ENCODE data around the gene OR10X1. TPM values are rescaled to one million over a fixed set of nuclear protein-coding genes. Genes with fewer than 3 reads are reported as not detected.

The OR10X1 gene
- total and polyA plus RNA-seq, 2 of the 4 experiments (the other 2 are of a cell fraction) = not detected

- ChIA-PET POLR2A (ENCODE audit: unreplicated experiment) (no interaction called here), CTCF (no interaction called here)
- Histone ChIP-seq H3K14ac (replicated peaks; ENCODE audit: low read depth, low read length) (no peak overlapping the region), H4K91ac (ENCODE audit: insufficient read depth, low read depth, low read length) (no peak overlapping the region), H2AFZ (replicated peaks; ENCODE audit: low read length, poor library complexity) (no peak overlapping the region), H3K4me1 (ENCODE audit: control insufficient read depth, insufficient read depth, low read length) (no peaks in the 10 kb centered on the region), H3K27ac (ENCODE audit: insufficient read depth, low read length) (no peak overlapping the region), H4K8ac (ENCODE audit: low read depth in 2 of 2, low read length in 2 of 2) (no peak overlapping the region), H3K23ac (ENCODE audit: low read depth, low read length) (no peak overlapping the region), H3K9me1 (ENCODE audit: insufficient read depth, low read length) (no peaks in the 10 kb centered on the region), H2AK9ac (replicated peaks; ENCODE audit: low read depth, low read length, poor library complexity) (no peak overlapping the region), H4K5ac (ENCODE audit: low read depth, low read length) (no peak overlapping the region), H2BK120ac (ENCODE audit: low read depth, low read length) (no peak overlapping the region), H3K56ac (ENCODE audit: extremely low read depth, insufficient read depth, low read length) (no peak overlapping the region), H3K36me3 (ENCODE audit: control insufficient read depth, insufficient read depth, low read length) (no peaks in the 10 kb centered on the region), H2AK5ac (ENCODE audit: low read depth, low read length) (no peak overlapping the region), H3K9ac (ENCODE audit: low read depth, low read length) (no peak overlapping the region), H2BK5ac (ENCODE audit: low read depth, low read length, poor library complexity, severe bottlenecking) (no peak overlapping the region), H2BK20ac (ENCODE audit: low read depth, low read length) (no peak overlapping the region), H4K20me1 (ENCODE audit: insufficient read depth, low read length) (no peaks in the 10 kb centered on the region), H3K27me3 (ENCODE audit: control insufficient read depth, insufficient read depth, low read length) (no peaks in the 10 kb centered on the region), H2BK15ac (ENCODE audit: low read depth, low read length) (no peak overlapping the region), H3K18ac (ENCODE audit: low read depth, low read length) (no peak overlapping the region), H3K9me3 (ENCODE audit: control insufficient read depth, insufficient read depth, low read length) (no peaks in the 10 kb centered on the region), H3K4ac (ENCODE audit: low read depth, low read length) (no peak overlapping the region), H3K79me1 (ENCODE audit: low read depth in 1 of 2, low read length in 2 of 2) (no peaks in the 10 kb centered on the region), H3K4me3 (ENCODE audit: insufficient read depth, low read depth, low read length) (no peak overlapping the region), H3K4me2 (ENCODE audit: low read depth, low read length) (no peak overlapping the region)
- no peak for TF ChIP-seq MAZ (IDR thresholded peaks at IDR 0.05; ENCODE audit: borderline replicate concordance, low read depth, low read length)
- no peak for TF ChIP-seq BHLHE40 (IDR thresholded peaks at IDR 0.05; ENCODE audit: low read depth, low read length)
- TF ChIP-seq SMC3 (IDR thresholded peaks at IDR 0.05; ENCODE audit: low read depth, low read length) = no peak
- no peak for TF ChIP-seq CEBPB (IDR thresholded peaks at IDR 0.05; ENCODE audit: low read depth, low read length)
- no peak for TF ChIP-seq USF2 (IDR thresholded peaks at IDR 0.05; ENCODE audit: low read depth, low read length)
- TF ChIP-seq NFE2L2 (IDR thresholded peaks at IDR 0.05; ENCODE audit: low read depth, low read length) = no peak
- TF ChIP-seq POLR2A (IDR thresholded peaks at IDR 0.05; ENCODE audit: low read depth, low read length) = no peak
- no peak for TF ChIP-seq RFX5 (IDR thresholded peaks at IDR 0.05; ENCODE audit: low read depth, low read length)
- TF ChIP-seq CHD1 (IDR thresholded peaks at IDR 0.05; ENCODE audit: low read depth, low read length) = no peak
- no peak for TF ChIP-seq RCOR1 (IDR thresholded peaks at IDR 0.05; ENCODE audit: insufficient replicate concordance, low read length)
- TF ChIP-seq MAFK (IDR thresholded peaks at IDR 0.05; ENCODE audit: low read depth, low read length) = no peak
- no peak for TF ChIP-seq CTCF (conservative IDR thresholded peaks at IDR 0.05; ENCODE audit: low read depth, low read length)
- TF ChIP-seq ELK1 (IDR thresholded peaks at IDR 0.05; ENCODE audit: borderline replicate concordance, low read depth, low read length) = no peak
- TF ChIP-seq MXI1 (IDR thresholded peaks at IDR 0.05; ENCODE audit: borderline replicate concordance, low read depth, low read length) = no peak
- TF ChIP-seq RAD21 (IDR thresholded peaks at IDR 0.05; ENCODE audit: low read length) = no peak
- no peak for TF ChIP-seq FOS (IDR thresholded peaks at IDR 0.05; ENCODE audit: low read depth, low read length)
- BruUV-seq (replicated peaks) = no TSS peak
- dilution Hi-C loops (cut with HindIII; ENCODE audit: low sequenced_read_pairs, unreplicated experiment) (no loop called here), in situ Hi-C loops (cut with MboI; ENCODE audit: low sequenced_read_pairs) (no loop called here), intact Hi-C loops (cut with micrococcal nuclease) (no loop called here)
- ATAC-seq (ENCODE audit: low read depth) = no peak
- WGBS, 2 experiments (ENCODE audit: extremely low coverage in 2 of 2, insufficient read length in 1 of 2) = no CpG with 5 or more reads among the region's 3 CpGs
- DNase-seq = no peak
Measured at GRCh38 chr1:158577561-158577960, 2.1 kb downstream of the OR10X1 start.
